Spinal cord (tissue), 10 donors: ENCODE results near the gene WLS. TPM values are rescaled to one million over a fixed set of nuclear protein-coding genes. Genes with fewer than 3 reads are reported as not detected.
A peak's percentile ranks its signal among the peaks of the same experiment; 100 is the strongest.

Experiments used
- DNase-seq, 6 donors: peaks; one replicate each; pipeline versions ENCODE4 v3.0.0 to v3.0.0-alpha.2; 2013 to 2015; ENCODE audit warnings: low spot score in 6 of 6, low read depth in 4 of 6
- H3K27ac ChIP-seq: one replicate; pipeline ENCODE4 v1.5.1; 2013; ENCODE audit warnings: low read depth, low read length, control low read depth
- H3K27me3 ChIP-seq: one replicate; pipeline ENCODE4 v1.6.1; 2013; ENCODE audit warnings: low read length; ENCODE audit not compliant: control insufficient read depth, insufficient read depth
- H3K36me3 ChIP-seq: one replicate; pipeline ENCODE4 v1.6.1; 2013; ENCODE audit warnings: low read length; ENCODE audit not compliant: control insufficient read depth, insufficient read depth
- H3K4me1 ChIP-seq: one replicate; pipeline ENCODE4 v1.6.1; 2013; ENCODE audit warnings: low read length; ENCODE audit not compliant: control insufficient read depth, insufficient read depth
- H3K4me3 ChIP-seq: one replicate; pipeline ENCODE4 v1.5.1; 2013; ENCODE audit warnings: low read depth, low read length, control low read depth
- H3K9me3 ChIP-seq: one replicate; pipeline ENCODE4 v1.6.1; 2013; ENCODE audit warnings: low read length; ENCODE audit not compliant: control insufficient read depth, insufficient read depth
- WGBS: methylation state at CpG from one replicate; pipeline ENCODE4 v1.1.5; 2013; ENCODE audit warnings: missing lambda C conversion rate; ENCODE audit not compliant: insufficient coverage; 5-methylcytosine and 5-hydroxymethylcytosine counted together
- polyA plus RNA-seq, 2 donors: library from polyadenylated mRNA; unstranded; fragments of 120-200 nt; gene quantifications; one replicate each; pipeline ENCODE4 v1.2.1, GENCODE V29; 2013; ENCODE audit not compliant: insufficient read length in 2 of 2
- total RNA-seq, 2 donors: library from RNA; depleted of rRNA in 1 of 2; stranded (reverse); fragments of 120-200 nt in 1 of 2; fragments of >200 nt in 1 of 2; gene quantifications; one replicate each; pipeline versions ENCODE4 v1.2.3 to v1.2.4, GENCODE V29; 2013 to 2014
- donor health status: healthy.

WLS gene
- total and polyA plus RNA-seq, 4 donors: 90.4 to 209 (median 124) TPM

- 83% methylated on average over 4 of the region's 5 CpGs for WGBS
Observed at GRCh38 chr1:68218490-68218889, 13.8 kb downstream of the WLS start.

DNA sequence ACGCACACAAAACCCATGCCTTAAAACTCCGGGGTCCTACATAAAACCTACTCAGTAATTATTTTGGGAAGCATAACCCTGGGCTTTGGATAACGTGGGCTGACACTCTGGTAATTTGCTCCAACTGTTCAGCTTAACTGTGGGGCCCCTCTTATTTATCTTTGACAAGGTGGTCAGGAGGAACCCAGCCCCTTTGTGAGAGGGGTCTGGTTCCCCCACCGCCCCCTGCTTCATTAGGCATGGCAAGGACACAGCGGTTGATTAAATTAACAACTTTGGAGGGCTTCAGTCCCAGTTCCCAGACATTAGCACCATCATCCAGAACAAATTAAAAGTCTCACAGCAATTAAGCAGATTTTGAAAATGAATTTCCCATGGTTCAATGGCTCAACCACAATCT is 14.7 kb downstream of the WLS start:
- H3K27me3 ChIP-seq: no peaks in the 10 kb centered on the region
- WGBS: 60% methylated on average over 2 of the region's 5 CpGs
- H3K4me1 ChIP-seq: peaks cover 11% of the 10 kb centered on the region
- H3K9me3 ChIP-seq: no peaks in the 10 kb centered on the region
- H3K36me3 ChIP-seq: no peaks in the 10 kb centered on the region
- no peak overlapping the region for H3K4me3 ChIP-seq
- peak in 2 of 6 donors; percentile 54 to 70 for DNase-seq
- H3K27ac ChIP-seq: no peak overlapping the region

More at GRCh38 chr1:68218490-68218889, 13.8 kb downstream of the WLS start:
- Histone ChIP-seq H3K27me3 (no peaks in the 10 kb centered on the region), H3K4me1 (peaks cover 11% of the 10 kb centered on the region), H3K4me3 (no peak overlapping the region), H3K36me3 (no peaks in the 10 kb centered on the region), H3K27ac (no peak overlapping the region), H3K9me3 (no peaks in the 10 kb centered on the region)
- peak in 2 of 6 donors; percentile 26 to 53 for DNase-seq

DNA sequence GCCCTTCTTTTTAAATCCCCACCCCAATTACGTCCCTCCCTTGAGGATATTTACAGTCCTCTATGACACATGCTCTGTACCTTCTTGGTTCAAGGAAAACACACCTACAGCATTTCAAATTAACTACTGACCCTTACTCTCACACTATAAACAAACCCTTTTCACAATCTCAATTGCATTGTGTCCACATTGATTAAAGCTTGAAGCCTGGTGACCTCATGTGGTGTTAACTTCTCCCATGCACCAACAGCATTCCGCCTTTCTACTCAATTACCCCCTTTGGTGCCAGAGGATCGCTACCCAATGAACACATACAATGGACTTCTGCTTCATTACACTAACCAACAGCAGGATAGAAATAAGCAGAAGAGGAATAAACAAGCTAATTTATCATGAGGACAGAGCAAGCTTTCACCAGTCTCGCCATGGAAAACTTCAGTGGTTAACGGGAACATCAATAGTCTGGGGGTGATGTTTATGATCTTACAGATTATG is 15.2 kb downstream of the WLS start:
- Histone ChIP-seq H3K27me3 (no peaks in the 10 kb centered on the region), H3K36me3 (no peaks in the 10 kb centered on the region), H3K27ac (peak overlapping the region; percentile 11), H3K4me3 (no peak overlapping the region), H3K4me1 (peaks cover 11% of the 10 kb centered on the region), H3K9me3 (no peaks in the 10 kb centered on the region)
- peak in 3 of 6 donors; percentile 52 to 88 (median 85) for DNase-seq
- 38% methylated on average over 2 of the region's 5 CpGs for WGBS

DNA sequence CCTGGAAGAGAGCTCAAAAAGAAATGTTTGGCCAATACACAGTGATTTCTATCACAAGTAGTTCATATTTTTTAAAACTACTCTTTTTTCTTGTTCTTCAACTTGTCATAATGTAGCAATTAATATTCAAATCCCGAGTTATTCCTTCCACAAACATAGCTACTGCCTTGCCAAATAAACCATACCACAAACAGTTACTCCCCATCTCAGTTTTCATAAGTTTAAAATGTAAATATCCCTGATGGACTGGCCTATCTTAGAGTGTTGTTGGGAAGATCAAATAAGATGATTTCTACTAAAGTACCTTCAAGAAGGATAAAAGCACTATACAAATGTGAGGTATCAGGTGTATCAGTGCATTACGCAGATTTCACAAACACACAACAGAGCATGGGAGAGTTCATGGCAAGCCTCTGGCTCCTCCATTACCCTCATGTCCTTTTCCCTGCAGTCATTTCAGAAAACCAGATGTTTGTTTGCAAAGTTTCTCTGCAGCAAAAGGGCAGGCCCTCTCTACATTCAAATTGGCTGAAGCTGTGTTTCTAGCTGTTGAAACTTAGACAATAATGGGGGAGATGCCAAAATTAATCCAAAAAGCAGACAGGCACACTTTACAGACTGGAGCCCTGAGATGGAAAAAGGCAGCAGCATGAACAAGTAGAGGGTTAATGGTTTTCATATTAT is 16.1 kb downstream of the WLS start:
- Histone ChIP-seq H3K4me1 (peaks cover 11% of the 10 kb centered on the region), H3K36me3 (no peaks in the 10 kb centered on the region), H3K9me3 (no peaks in the 10 kb centered on the region), H3K27ac (peak overlapping the region; percentile 11), H3K4me3 (no peak overlapping the region), H3K27me3 (no peaks in the 10 kb centered on the region)
- WGBS: no CpG with 5 or more reads among the region's 2 CpGs
- no peak for DNase-seq

DNA sequence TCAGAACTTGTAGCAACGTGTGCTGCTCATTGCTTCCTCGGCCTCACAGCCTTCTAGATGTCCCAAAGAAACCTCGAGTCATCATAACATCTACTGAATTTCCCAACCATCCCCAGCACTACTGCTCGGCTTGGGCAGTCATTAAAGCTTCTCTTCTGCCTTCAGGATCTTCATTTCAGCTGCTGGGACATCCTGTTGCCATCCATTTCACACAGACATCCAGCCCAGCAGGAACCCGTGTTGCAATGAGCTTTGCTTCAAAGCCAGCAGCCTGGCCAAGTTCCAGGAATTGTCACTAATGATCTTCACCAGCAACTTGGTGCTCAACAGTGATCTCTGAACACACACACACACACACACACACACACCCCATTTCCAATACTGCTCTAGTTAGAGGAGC is 18.5 kb downstream of the WLS start:
- no peak overlapping the region for H3K4me3 ChIP-seq
- H3K27ac ChIP-seq: peak overlapping the region; percentile 47
- DNase-seq: peak in 2 of 6 donors; percentile 78 to 80
- no peaks in the 10 kb centered on the region for H3K36me3 ChIP-seq
- H3K4me1 ChIP-seq: peaks cover 14% of the 10 kb centered on the region
- no peaks in the 10 kb centered on the region for H3K27me3 ChIP-seq
- no peaks in the 10 kb centered on the region for H3K9me3 ChIP-seq
- 61% methylated on average over 5 of the region's 5 CpGs for WGBS

GRCh38 chr1:68211761-68212380 is 20.5 kb downstream of the WLS start:
- H3K9me3 ChIP-seq: no peaks in the 10 kb centered on the region
- H3K27ac ChIP-seq: no peak overlapping the region
- no peak overlapping the region for H3K4me3 ChIP-seq
- H3K27me3 ChIP-seq: no peaks in the 10 kb centered on the region
- peak in 1 of 6 donors; percentile 23 for DNase-seq
- H3K36me3 ChIP-seq: no peaks in the 10 kb centered on the region
- peaks cover 8% of the 10 kb centered on the region for H3K4me1 ChIP-seq
- no CpG with 5 or more reads among the region's 6 CpGs for WGBS

- Histone ChIP-seq H3K27ac (peak overlapping the region; percentile 42), H3K36me3 (no peaks in the 10 kb centered on the region), H3K27me3 (no peaks in the 10 kb centered on the region), H3K4me1 (peaks cover 8% of the 10 kb centered on the region), H3K4me3 (no peak overlapping the region), H3K9me3 (no peaks in the 10 kb centered on the region)
- DNase-seq: peak in 1 of 6 donors; percentile 62
- no CpG with 5 or more reads among the region's 2 CpGs for WGBS
Observed at GRCh38 chr1:68210829-68211228, 21.5 kb downstream of the WLS start.

DNA sequence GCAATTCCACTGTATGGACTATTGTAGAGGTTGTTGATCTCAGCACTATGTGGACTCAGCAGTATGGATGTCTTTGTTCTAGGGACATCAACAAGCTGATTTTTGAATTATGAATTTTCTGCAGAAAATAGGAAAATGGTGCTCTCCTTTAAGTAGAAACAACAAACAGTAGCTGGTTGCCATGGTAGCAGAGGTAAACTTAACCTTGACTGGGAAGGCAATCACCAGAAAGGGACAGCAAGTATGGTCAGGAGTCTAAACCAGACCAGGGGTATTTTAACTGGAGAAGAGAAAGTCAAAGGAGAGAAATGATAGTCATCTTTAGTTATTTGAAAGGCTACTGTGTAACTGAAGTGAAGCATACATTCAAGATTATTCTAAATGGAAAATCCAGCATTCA is 22.3 kb downstream of the WLS start:
- H3K4me1 ChIP-seq: peaks cover 8% of the 10 kb centered on the region
- H3K4me3 ChIP-seq: no peak overlapping the region
- no peak overlapping the region for H3K27ac ChIP-seq
- no peaks in the 10 kb centered on the region for H3K27me3 ChIP-seq
- no peak for DNase-seq
- H3K36me3 ChIP-seq: no peaks in the 10 kb centered on the region
- H3K9me3 ChIP-seq: no peaks in the 10 kb centered on the region

- Histone ChIP-seq H3K4me3 (no peak overlapping the region), H3K36me3 (no peaks in the 10 kb centered on the region), H3K27ac (peak overlapping the region; percentile 72), H3K9me3 (no peaks in the 10 kb centered on the region), H3K4me1 (peaks cover 3% of the 10 kb centered on the region), H3K27me3 (no peaks in the 10 kb centered on the region)
- no CpG with 5 or more reads among the region's 3 CpGs for WGBS
- peak in 1 of 6 donors; percentile 58 for DNase-seq
Observed at GRCh38 chr1:68206848-68207689, 25.3 kb downstream of the WLS start.
